GM12892 (cell line): ENCODE measurements around the gene NRXN3.

Experiments
- POLR2A ChIP-seq: IDR thresholded peaks from 2 replicates; pipeline ENCODE4 v1.6.1; 2011; ENCODE audit warnings: low read depth, low read length, control low read depth
- TAF1 ChIP-seq: IDR thresholded peaks from 2 replicates; pipeline ENCODE4 v1.6.1; 2011; ENCODE audit warnings: low read depth, mild to moderate bottlenecking, control low read depth, low read length, borderline replicate concordance

DNA sequence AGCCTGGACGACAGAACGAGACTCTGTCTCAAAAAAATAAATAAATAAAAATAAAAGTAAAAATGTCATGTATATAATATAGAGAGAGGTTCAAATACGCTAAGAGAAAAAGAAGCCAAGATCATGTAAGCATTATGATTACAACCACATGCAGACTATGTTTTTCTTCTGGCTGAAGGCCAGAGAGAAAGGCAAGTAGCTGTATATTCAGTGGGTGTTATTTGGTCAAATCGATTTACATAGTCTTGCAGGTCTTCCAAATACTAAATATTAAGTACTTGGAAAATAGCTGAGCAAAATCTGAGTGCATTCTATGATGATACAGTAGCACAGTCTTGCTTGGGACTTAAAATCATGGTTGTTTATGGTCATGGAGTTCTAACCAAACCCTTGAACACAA, 1283.1 kb downstream of the NRXN3 start:
- TF ChIP-seq POLR2A (no peak), TAF1 (no peak)
